Activated T-cell treated with anti-CD3 and anti-CD28 coated beads, Interleukin-2, amount 50 U/mL, for 24 hours (primary cell): ENCODE results near the gene EIF4G3.

ENCODE experiments used
- DNase-seq: peaks from one replicate; pipeline ENCODE4 v3.0.0-alpha.2; 2020
- H3K27ac Mint-ChIP-seq: 2 replicates; pipeline ENCODE4 v1.8.0; 2020; ENCODE audit warnings: mild to moderate bottlenecking, mixed read lengths
- H3K27me3 Mint-ChIP-seq: 2 replicates; pipeline ENCODE4 v1.8.0; 2020; ENCODE audit warnings: mixed read lengths
- H3K36me3 Mint-ChIP-seq: 2 replicates; pipeline ENCODE4 v1.8.0; 2020; ENCODE audit warnings: low read depth, mixed read lengths
- H3K4me1 Mint-ChIP-seq: 2 replicates; pipeline ENCODE4 v1.8.0; 2020; ENCODE audit warnings: low read depth, mixed read lengths
- H3K4me3 Mint-ChIP-seq: 2 replicates; pipeline ENCODE4 v1.8.0; 2020; ENCODE audit warnings: mild to moderate bottlenecking, moderate library complexity, mixed read lengths
- H3K9me3 Mint-ChIP-seq: 2 replicates; pipeline ENCODE4 v1.8.0; 2020; ENCODE audit warnings: mixed read lengths

EIF4G3 gene

DNA sequence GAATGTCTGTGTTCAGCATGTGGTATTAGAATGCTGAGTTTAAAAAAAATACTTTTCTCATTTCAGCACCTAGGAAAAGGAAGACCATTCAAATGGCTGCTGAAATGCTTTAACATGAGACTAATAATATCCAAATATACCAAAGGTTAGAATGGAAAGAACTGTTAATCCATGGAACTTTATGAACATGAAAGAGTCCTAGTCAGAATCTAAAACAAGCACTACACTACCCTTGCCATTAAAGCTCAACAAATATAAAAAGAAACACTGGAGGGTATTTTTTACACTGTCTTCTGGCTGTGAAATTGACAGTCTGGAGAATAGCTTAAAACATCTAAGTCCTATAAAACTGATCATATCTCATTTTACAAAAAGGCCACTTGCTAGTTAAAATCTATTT is 276.6 kb downstream of the EIF4G3 start:
- H3K4me1 Mint-ChIP-seq: no peaks in the 10 kb centered on the region

DNA sequence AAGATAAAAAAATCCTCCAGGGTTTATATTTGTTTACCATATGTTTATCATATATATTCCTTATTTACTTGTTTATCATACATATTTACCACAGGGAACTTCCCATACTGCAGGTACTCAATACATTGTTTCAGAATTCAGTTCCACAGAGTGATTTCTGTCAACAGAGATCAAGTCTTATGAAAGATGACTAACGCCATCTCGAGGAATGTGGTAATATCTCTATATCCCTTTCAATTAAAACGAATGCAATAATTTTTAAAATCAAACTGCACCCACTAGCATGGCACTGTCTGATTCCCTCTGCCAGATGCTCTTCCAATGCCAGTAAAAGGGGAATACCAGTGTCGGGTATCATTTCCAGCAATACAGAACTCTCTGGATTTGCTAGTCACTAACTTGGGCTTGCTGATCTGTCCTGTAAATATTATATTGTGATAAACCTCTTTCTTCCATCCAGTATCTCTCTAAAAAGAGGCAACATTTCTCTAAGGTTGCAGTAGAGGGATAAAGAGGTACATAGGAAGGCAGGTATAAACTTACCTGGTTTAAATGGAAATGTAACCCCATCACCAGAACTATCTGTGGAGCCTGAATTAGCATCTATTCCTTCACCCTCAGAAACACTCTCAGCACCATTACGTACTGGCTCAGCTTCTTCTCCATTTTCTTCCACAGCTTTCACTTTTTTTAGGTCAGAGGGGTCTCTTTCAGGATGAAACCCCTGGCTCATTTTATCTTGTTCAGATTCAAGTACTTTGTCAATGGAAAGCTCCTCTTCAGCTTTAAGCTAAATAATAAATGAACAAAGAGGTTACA is 277.3 kb downstream of the EIF4G3 start:
- Mint-ChIP-seq H3K27me3 (no peaks in the 10 kb centered on the region), H3K9me3 (no peaks in the 10 kb centered on the region), H3K4me3 (no peak overlapping the region), H3K36me3 (peaks cover 28% of the 10 kb centered on the region), H3K4me1 (no peaks in the 10 kb centered on the region), H3K27ac (no peak overlapping the region)
- DNase-seq: no peak

More for the DNA sequence above, 276.6 kb downstream of the EIF4G3 start:
- no peak overlapping the region for H3K4me3 Mint-ChIP-seq
- no peak for DNase-seq
- peaks cover 25% of the 10 kb centered on the region for H3K36me3 Mint-ChIP-seq
- H3K27ac Mint-ChIP-seq: no peak overlapping the region
- no peaks in the 10 kb centered on the region for H3K9me3 Mint-ChIP-seq
- H3K27me3 Mint-ChIP-seq: no peaks in the 10 kb centered on the region

DNA sequence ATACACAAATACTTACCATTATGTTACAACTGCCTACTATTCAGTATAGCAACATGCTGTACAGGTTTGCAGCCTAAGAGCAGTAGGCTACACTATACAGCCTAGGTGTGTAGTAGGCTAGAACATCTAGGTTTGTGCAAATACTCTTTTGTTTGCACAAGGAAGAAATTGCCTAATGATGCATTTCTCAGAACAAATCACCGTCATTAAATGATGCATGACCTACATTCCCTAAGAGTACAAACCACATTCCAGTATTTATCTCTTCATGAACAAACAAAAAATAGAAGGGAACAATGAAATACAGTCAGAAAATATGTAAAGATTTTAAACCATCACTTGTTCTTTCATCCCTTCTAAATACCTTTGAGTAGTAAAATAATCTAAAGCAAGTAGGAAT is 279.9 kb downstream of the EIF4G3 start:
- peaks cover 47% of the 10 kb centered on the region for H3K36me3 Mint-ChIP-seq

DNA sequence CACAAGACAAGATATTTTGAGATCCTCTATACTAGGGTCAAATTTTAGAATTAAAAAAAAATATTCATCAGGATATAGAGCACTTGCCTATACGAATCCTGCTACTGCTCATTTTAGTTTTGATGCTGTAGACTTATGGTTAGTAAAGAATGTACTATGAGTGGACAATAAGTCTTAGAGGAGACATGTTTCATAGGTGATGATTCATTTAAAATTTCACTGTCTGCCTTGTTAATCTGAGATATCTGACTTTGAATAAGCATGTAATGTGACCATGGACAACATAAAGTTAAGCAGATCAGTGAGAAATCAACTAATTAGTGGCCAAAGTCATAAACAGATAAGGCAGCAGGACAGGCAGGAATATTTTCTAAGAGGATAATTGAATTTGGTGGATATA is 282.8 kb downstream of the EIF4G3 start:
- H3K36me3 Mint-ChIP-seq: peaks cover 47% of the 10 kb centered on the region
- H3K27me3 Mint-ChIP-seq: no peaks in the 10 kb centered on the region
- no peak overlapping the region for H3K4me3 Mint-ChIP-seq
- no peaks in the 10 kb centered on the region for H3K4me1 Mint-ChIP-seq
- H3K27ac Mint-ChIP-seq: no peak overlapping the region
- no peaks in the 10 kb centered on the region for H3K9me3 Mint-ChIP-seq
- DNase-seq: no peak

More for the DNA sequence above, 279.9 kb downstream of the EIF4G3 start:
- no peak for DNase-seq
- Mint-ChIP-seq H3K4me3 (no peak overlapping the region), H3K27me3 (no peaks in the 10 kb centered on the region), H3K9me3 (no peaks in the 10 kb centered on the region), H3K4me1 (no peaks in the 10 kb centered on the region), H3K27ac (no peak overlapping the region)

DNA sequence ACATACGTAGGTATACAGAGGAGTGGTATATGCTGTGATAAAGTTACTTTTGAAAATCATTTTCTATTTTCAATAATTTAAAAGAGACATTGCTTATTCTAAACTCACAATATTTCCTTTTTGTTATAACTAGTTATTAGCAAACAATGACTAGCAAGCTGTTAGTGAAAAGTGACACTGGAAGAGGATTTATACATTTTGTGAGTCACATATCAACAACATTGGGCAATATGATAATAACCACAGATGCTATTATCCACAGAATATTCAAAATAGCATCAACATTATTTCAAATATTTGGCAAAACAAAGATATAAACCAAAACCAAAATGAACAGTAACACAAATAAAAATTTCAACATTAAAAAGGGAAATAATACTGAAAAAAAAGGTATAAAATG is 285.6 kb downstream of the EIF4G3 start:
- H3K27ac Mint-ChIP-seq: no peak overlapping the region
- H3K4me1 Mint-ChIP-seq: no peaks in the 10 kb centered on the region
- no peak overlapping the region for H3K4me3 Mint-ChIP-seq
- DNase-seq: no peak
- H3K9me3 Mint-ChIP-seq: no peaks in the 10 kb centered on the region
- peaks cover 49% of the 10 kb centered on the region for H3K36me3 Mint-ChIP-seq
- H3K27me3 Mint-ChIP-seq: no peaks in the 10 kb centered on the region

DNA sequence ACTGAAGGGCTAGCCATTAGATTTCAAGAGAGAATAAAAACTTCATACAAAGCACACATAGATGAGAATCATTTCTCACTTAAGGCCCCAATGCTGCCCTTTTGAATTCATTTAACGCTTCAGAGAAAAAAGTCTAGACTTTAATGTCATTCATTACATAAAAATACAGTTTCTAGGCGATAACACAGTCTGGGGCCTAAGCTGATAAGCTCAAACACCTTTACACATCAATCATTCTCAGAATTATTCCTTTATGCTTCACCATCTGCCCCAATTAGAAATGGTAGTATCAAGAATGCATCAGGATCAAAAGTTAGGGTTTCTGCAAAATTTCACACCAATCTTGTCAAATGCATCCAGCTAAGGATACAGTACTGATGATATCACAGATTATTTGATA is 289.5 kb downstream of the EIF4G3 start:
- no peak for DNase-seq
- Mint-ChIP-seq H3K9me3 (no peaks in the 10 kb centered on the region), H3K27ac (no peak overlapping the region), H3K4me3 (no peak overlapping the region), H3K27me3 (no peaks in the 10 kb centered on the region), H3K36me3 (peaks cover 37% of the 10 kb centered on the region), H3K4me1 (no peaks in the 10 kb centered on the region)

DNA sequence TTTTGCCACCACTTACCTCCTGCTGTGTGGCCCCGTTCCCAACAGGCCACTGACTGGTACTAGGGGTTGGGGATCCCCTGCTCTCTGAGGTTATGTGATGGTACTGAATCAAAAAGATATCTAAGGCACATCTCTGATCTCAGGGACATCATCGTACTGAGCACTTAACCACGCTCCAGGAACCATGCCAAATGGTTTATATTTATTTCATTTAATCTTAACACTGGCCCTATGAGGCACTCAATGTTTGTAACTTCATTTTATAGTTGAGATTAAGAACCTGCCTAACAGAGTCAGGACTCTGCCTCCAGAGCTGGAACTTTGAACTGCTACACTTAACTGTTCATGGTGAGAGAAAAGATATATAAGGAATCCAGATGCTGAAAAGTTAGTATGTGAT is 291.6 kb downstream of the EIF4G3 start:
- no peak for DNase-seq
- H3K36me3 Mint-ChIP-seq: peaks cover 28% of the 10 kb centered on the region
- H3K9me3 Mint-ChIP-seq: no peaks in the 10 kb centered on the region
- H3K4me1 Mint-ChIP-seq: no peaks in the 10 kb centered on the region
- H3K27me3 Mint-ChIP-seq: no peaks in the 10 kb centered on the region
- no peak overlapping the region for H3K27ac Mint-ChIP-seq
- H3K4me3 Mint-ChIP-seq: no peak overlapping the region

DNA sequence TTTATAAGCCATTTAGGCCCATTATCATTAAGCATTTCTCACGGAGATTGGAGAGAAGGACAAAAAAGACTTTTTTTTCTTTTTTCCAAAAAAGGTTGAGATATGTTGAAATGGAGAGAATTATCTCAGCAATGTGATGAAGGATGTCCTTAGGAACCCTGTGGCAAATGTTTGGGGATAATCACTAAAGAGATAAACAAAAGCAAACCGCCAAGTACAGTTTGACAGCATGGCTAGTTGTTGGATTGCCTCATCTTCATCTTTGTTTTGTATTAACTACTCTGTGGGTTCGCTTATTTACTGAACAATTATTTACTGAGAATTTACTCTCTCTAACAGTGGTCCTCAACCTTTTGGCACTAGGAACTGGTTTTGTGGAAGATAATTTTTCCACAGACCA is 292.2 kb downstream of the EIF4G3 start:
- Mint-ChIP-seq H3K27me3 (no peaks in the 10 kb centered on the region), H3K27ac (no peak overlapping the region)

DNA sequence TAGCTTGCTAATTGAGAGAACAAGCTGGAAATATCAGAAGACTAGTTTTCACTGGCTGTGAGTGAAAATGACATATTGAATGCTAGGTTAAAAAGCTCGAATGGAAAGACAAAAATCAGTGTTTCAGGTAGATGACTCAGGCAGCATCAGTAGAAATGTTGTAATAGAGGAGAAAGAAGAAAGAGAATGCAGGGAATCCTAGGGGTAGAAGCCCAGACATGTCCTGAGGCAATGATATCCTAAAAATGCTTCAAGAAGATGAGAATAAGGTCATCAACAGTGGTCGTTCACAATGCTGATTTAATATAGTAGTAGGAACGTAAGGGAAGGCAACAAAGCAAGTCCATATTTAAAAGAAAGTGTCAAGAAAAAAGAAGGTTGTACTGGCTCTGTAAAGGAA is 292.9 kb downstream of the EIF4G3 start:
- no peaks in the 10 kb centered on the region for H3K9me3 Mint-ChIP-seq
- H3K4me3 Mint-ChIP-seq: no peak overlapping the region
- no peaks in the 10 kb centered on the region for H3K4me1 Mint-ChIP-seq
- H3K36me3 Mint-ChIP-seq: peaks cover 37% of the 10 kb centered on the region
- no peak for DNase-seq
- H3K27ac Mint-ChIP-seq: no peak overlapping the region
- H3K27me3 Mint-ChIP-seq: no peaks in the 10 kb centered on the region

More for the DNA sequence above, 292.2 kb downstream of the EIF4G3 start:
- no peak for DNase-seq
- Mint-ChIP-seq H3K9me3 (no peaks in the 10 kb centered on the region), H3K36me3 (peaks cover 32% of the 10 kb centered on the region), H3K4me1 (no peaks in the 10 kb centered on the region), H3K4me3 (no peak overlapping the region)

DNA sequence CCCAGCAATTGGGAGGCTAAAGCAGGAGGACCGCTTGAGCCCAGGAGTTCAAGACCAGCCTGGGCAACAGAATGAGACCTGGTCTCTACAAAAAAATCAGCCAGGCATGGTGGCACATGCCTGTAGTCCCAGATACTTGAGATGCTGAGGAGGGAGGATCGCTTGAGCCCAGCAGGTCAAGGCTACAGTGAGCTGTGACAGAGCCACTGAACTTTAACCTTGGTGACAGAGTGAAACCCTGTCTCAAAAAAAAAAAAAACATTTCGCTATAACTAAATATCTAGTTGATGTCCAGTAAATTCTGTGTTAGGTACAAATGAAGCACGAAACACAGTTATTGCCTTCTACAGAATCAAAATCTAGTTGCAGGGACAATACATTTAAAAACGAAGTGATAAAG is 293.9 kb downstream of the EIF4G3 start:
- Mint-ChIP-seq H3K4me1 (no peaks in the 10 kb centered on the region), H3K27ac (no peak overlapping the region), H3K9me3 (no peaks in the 10 kb centered on the region), H3K27me3 (no peaks in the 10 kb centered on the region), H3K36me3 (peaks cover 46% of the 10 kb centered on the region), H3K4me3 (no peak overlapping the region)
- DNase-seq: no peak

DNA sequence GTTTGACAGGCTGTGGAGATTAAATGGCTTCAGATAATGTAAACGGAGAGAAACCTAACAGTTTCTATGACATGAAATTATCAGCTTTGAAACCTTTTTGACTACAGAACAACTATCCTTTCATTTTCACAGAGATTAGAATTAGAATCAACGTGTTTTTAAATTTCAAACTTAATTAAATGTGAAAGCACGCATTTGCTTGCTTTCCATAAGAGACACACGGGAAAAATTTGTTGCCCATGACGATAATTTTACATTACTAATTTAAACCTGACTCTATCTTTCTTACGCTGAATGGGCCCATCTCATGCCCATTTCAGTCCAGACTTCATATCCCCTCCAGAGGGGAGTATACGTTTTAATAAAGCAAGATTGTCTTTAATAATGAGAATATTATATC is 297.9 kb downstream of the EIF4G3 start:
- Mint-ChIP-seq H3K4me1 (peaks cover 3% of the 10 kb centered on the region), H3K36me3 (peaks cover 57% of the 10 kb centered on the region), H3K27me3 (no peaks in the 10 kb centered on the region), H3K27ac (no peak overlapping the region), H3K9me3 (no peaks in the 10 kb centered on the region), H3K4me3 (no peak overlapping the region)
- no peak for DNase-seq

DNA sequence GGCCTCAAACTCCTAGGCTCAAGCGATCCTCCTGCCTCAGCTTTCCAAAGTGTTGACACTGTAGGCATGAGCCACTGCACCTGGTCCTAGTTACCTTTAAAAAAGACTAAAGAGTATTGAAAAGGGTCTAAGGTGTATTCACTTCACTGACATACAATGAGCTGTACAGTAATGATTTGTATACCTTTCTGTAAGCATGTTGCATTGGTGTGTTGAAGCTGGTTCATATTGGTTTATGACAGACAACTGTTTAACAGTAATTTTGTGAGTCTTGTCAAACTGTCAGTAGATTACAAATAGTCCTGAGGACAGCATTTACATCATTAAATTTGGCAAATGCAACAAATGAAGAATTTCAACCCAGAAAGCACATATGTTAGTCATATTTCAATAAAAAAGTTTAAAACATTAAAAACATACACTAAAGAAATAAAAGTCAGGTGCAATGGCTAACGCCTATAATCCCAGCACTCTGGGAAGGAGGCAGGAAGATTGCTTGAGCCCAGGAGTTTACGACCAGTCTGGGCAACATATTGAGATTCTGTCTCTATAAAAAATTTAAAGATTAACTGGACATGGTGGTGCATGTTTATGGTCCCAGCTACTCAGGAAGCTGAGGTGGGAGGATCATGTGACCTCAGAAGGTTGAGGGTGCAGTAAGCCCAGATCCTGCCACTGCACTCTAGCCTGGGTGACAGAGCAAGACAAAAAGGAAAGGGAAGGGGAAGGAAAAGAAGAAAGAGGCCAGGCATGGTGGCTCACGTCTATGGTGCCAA is 301.3 kb downstream of the EIF4G3 start:
- no peak overlapping the region for H3K27ac Mint-ChIP-seq
- H3K36me3 Mint-ChIP-seq: peaks cover 53% of the 10 kb centered on the region
- peaks cover 3% of the 10 kb centered on the region for H3K4me1 Mint-ChIP-seq
- H3K27me3 Mint-ChIP-seq: no peaks in the 10 kb centered on the region
- DNase-seq: no peak
- no peak overlapping the region for H3K4me3 Mint-ChIP-seq
- H3K9me3 Mint-ChIP-seq: no peaks in the 10 kb centered on the region

DNA sequence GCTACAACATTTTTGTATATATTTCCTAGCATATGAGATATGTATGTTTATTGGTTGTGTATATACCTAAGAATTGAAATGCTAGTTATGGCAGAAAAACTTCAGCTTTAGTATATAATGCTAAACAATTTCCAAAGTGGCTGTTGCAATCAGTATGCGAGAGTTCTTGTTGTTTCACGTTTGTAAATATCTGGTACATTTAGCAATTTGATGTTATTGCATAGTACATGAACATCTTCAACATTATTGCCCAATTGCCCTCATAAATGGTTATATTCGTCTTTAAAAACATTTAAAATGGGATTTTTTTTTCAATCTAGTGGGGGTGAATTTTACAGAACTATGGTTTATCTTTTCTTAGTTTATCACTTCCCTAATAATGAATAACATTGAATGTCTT is 303.4 kb downstream of the EIF4G3 start:
- Mint-ChIP-seq H3K4me1 (peaks cover 3% of the 10 kb centered on the region), H3K4me3 (no peak overlapping the region), H3K27me3 (no peaks in the 10 kb centered on the region), H3K9me3 (no peaks in the 10 kb centered on the region), H3K27ac (no peak overlapping the region), H3K36me3 (peaks cover 46% of the 10 kb centered on the region)
- no peak for DNase-seq

DNA sequence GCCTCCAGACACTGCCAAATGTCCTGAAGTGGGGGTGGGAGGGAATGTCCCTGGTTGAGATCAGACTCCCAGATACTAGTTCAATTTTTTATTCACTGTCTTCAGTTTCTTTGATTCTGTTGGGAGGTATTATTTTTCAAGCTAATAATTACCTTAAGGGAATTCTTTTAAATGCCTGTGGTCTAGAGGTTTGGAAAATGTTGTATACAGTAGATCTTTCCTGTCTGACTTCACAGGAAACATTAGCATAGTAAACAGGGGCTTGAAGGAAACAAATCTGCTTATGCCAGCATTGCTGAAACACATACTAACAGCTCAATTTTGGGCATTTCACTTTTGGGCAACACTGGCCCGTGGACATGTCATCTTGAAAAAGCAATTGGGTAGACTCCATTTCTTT is 305.3 kb downstream of the EIF4G3 start:
- Mint-ChIP-seq H3K4me3 (no peak overlapping the region), H3K27ac (no peak overlapping the region)

DNA sequence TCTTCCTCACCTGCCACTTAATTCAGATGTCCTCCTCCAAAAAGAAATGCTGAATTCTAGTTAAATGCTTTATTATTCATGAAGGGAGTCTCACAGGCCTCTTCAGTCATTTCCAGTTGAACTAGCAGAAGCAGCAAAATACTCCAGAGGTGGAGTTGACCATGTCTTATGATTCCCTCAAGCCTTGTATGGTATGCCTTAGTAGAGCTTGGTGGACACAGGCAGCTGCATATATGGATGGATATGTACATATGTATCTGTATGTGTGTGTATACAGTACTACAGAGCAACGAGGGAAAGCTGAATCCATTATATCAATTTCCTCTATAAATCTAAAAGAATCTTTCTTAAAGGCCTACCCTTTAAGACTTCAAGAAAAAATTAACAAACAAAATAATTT is 306.0 kb downstream of the EIF4G3 start:
- Mint-ChIP-seq H3K36me3 (peaks cover 33% of the 10 kb centered on the region), H3K4me3 (no peak overlapping the region), H3K27ac (no peak overlapping the region), H3K4me1 (peaks cover 11% of the 10 kb centered on the region), H3K9me3 (no peaks in the 10 kb centered on the region), H3K27me3 (no peaks in the 10 kb centered on the region)
- no peak for DNase-seq

More for the DNA sequence above, 305.3 kb downstream of the EIF4G3 start:
- Mint-ChIP-seq H3K36me3 (peaks cover 32% of the 10 kb centered on the region), H3K9me3 (no peaks in the 10 kb centered on the region), H3K4me1 (peaks cover 11% of the 10 kb centered on the region), H3K27me3 (no peaks in the 10 kb centered on the region)
- DNase-seq: no peak
